Right lung (tissue), 5 donors: ENCODE data around the gene ACSS1. TPM values are rescaled to one million over a fixed set of nuclear protein-coding genes. Genes with fewer than 3 reads are reported as not detected.

ENCODE experiments used
- DNase-seq, 2 donors: peaks; one replicate each; pipeline ENCODE4 v3.0.0-alpha.2; 2013
- polyA plus RNA-seq, 5 donors: library from polyadenylated mRNA; unstranded; fragments of 120-200 nt; gene quantifications; one replicate each; pipeline versions ENCODE4 v1.2.1 to v1.2.3, GENCODE V29; 2013; ENCODE audit warnings: inconsistent platforms in 1 of 5, low replicate concordance in 1 of 5; ENCODE audit not compliant: insufficient read length in 5 of 5, insufficient read depth in 1 of 5

The ACSS1 gene
- polyA plus RNA-seq, 5 donors: 36.0 to 45.9 (median 39.1) TPM

GRCh38 chr20:25047766-25048165 is 10.2 kb downstream of the ACSS1 start:
- no peak for DNase-seq

GRCh38 chr20:25046736-25047666 is 10.9 kb downstream of the ACSS1 start:
- no peak for DNase-seq

GRCh38 chr20:25046181-25046641 is 11.7 kb downstream of the ACSS1 start:
- no peak for DNase-seq

- no peak for DNase-seq
Observed at GRCh38 chr20:25045343-25045712, 12.6 kb downstream of the ACSS1 start.

GRCh38 chr20:25044660-25045342 is 13.1 kb downstream of the ACSS1 start:
- no peak for DNase-seq

- DNase-seq: no peak
Observed at GRCh38 chr20:25044261-25044560, 13.7 kb downstream of the ACSS1 start.

- DNase-seq: no peak
Observed at GRCh38 chr20:25043499-25044260, 14.3 kb downstream of the ACSS1 start.

GRCh38 chr20:25042531-25043498 is 15.1 kb downstream of the ACSS1 start:
- no peak for DNase-seq

GRCh38 chr20:25041813-25042530 is 16.0 kb downstream of the ACSS1 start:
- no peak for DNase-seq

- DNase-seq: no peak
Observed at GRCh38 chr20:25040438-25040831, 17.5 kb downstream of the ACSS1 start.

- DNase-seq: peak in 1 of 2 donors; percentile 55
Observed at GRCh38 chr20:25039697-25040437, 18.1 kb downstream of the ACSS1 start.

GRCh38 chr20:25038591-25039015 is 19.3 kb downstream of the ACSS1 start:
- no peak for DNase-seq

GRCh38 chr20:25038103-25038410 is 19.9 kb downstream of the ACSS1 start:
- no peak for DNase-seq

- DNase-seq: no peak
Observed at GRCh38 chr20:25037288-25038102, 20.4 kb downstream of the ACSS1 start.

GRCh38 chr20:25036331-25036936 is 21.5 kb downstream of the ACSS1 start:
- no peak for DNase-seq

GRCh38 chr20:25035921-25036320 is 22.0 kb downstream of the ACSS1 start:
- DNase-seq: no peak

- DNase-seq: no peak
Observed at GRCh38 chr20:25033924-25034300, 24.0 kb downstream of the ACSS1 start.

- no peak for DNase-seq
Observed at GRCh38 chr20:25033265-25033923, 24.5 kb downstream of the ACSS1 start.
